WI38 (cell line): Measurements from ENCODE around the gene GANAB.

Experiments
- H3K4me3 ChIP-seq: 2 replicates; pipeline ENCODE4 v1.5.1; 2011; ENCODE audit warnings: low read depth, mild to moderate bottlenecking, control low read depth, low read length
- TF ChIP-seq, protein P1 (sequence below): IDR thresholded peaks from 2 replicates; pipeline ENCODE4 v1.5.1; 2012; ENCODE audit warnings: low read depth, mild to moderate bottlenecking, control low read depth, low read length

The GANAB gene

GRCh38 chr11:62602141-62603071, 44.0 kb downstream of the GANAB start:
- TF ChIP-seq, protein P1, sequence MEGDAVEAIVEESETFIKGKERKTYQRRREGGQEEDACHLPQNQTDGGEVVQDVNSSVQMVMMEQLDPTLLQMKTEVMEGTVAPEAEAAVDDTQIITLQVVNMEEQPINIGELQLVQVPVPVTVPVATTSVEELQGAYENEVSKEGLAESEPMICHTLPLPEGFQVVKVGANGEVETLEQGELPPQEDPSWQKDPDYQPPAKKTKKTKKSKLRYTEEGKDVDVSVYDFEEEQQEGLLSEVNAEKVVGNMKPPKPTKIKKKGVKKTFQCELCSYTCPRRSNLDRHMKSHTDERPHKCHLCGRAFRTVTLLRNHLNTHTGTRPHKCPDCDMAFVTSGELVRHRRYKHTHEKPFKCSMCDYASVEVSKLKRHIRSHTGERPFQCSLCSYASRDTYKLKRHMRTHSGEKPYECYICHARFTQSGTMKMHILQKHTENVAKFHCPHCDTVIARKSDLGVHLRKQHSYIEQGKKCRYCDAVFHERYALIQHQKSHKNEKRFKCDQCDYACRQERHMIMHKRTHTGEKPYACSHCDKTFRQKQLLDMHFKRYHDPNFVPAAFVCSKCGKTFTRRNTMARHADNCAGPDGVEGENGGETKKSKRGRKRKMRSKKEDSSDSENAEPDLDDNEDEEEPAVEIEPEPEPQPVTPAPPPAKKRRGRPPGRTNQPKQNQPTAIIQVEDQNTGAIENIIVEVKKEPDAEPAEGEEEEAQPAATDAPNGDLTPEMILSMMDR = no peak
- H3K4me3 ChIP-seq = peak overlapping the region; percentile 79

GRCh38 chr11:62601372-62602140, 44.9 kb downstream of the GANAB start, which contains the start of gene MTA2:
Gene MTA2 (minus strand): TSS chr11:62601865. CDS start chr11:62601450, 415 bp downstream.
- peak within 1 kb of the TSS; percentile 79 for H3K4me3 ChIP-seq
- TF ChIP-seq, protein P1 = no peak

- H3K4me3 ChIP-seq = peak overlapping the region; percentile 79
- TF ChIP-seq, protein P1 = no peak
Observed at GRCh38 chr11:62601122-62601371, 45.4 kb downstream of the GANAB start.

DNA sequence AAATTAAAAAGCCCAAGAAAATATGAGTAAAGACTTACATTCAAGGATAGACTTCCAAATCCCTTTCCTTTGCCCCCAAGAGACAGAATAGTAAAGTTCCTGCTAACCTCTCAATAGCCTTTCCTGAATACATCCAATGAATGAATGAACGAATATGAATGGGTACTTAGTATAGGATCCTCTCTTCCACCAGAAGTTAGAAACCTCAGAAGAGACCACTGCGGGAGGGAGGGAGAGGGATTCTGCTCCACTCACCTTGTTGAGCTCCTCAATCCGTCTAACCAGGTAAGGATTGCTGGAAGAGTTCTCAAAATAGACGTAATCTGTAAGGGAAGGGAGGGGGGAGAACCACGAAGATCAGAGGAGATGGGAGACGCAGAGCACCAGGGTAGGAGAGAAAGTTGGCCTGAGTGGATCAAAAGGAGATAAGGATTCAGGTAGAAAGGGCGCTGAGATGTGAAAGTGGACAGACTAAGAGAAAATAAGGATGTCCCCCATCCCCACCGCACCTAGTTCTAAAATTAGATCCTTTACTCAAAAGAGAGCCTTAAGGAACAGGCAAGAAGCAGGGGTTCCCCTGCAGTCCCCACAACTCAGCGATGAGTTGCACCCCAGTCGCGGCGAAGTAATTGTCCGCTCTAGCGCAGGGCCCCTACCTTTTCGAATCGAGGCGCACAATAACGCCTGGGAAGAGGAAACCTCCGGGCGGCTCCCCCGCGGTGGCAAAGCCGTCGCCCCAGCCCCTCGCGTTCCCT, 45.9 kb downstream of the GANAB start:
- peak overlapping the region; percentile 79 for H3K4me3 ChIP-seq
- TF ChIP-seq, protein P1 = no peak

GRCh38 chr11:62599901-62600300, 46.5 kb downstream of the GANAB start:
- TF ChIP-seq, protein P1 = no peak
- peak overlapping the region; percentile 79 for H3K4me3 ChIP-seq

- peak overlapping the region; percentile 79 for H3K4me3 ChIP-seq
- TF ChIP-seq, protein P1 = no peak
Observed at GRCh38 chr11:62599069-62599696, 47.2 kb downstream of the GANAB start.
